GM19238 (cell line): Measurements from ENCODE around the gene ACOT11.

Experiments used
- DNase-seq: peaks from one replicate; pipeline ENCODE4 v3.0.0; 2011; ENCODE audit warnings: low spot score; ENCODE audit not compliant: insufficient read length

The ACOT11 gene

GRCh38 chr1:54645806-54646676 lies 98.0 kb downstream of the ACOT11 start:
- DNase-seq = no peak

- no peak for DNase-seq
These were observed 101.3 kb downstream of the ACOT11 start for GRCh38 chr1:54649130-54649898.

GRCh38 chr1:54649921-54650320 lies 101.9 kb downstream of the ACOT11 start:
- no peak for DNase-seq

GRCh38 chr1:54650417-54650816 lies 102.4 kb downstream of the ACOT11 start:
- DNase-seq = no peak

- DNase-seq = no peak
These were observed 103.6 kb downstream of the ACOT11 start for GRCh38 chr1:54651608-54652007.

GRCh38 chr1:54652168-54652567 lies 104.1 kb downstream of the ACOT11 start:
- no peak for DNase-seq

- DNase-seq = no peak
These were observed 105.0 kb downstream of the ACOT11 start for GRCh38 chr1:54653036-54653435.

- no peak for DNase-seq
These were observed 110.3 kb downstream of the ACOT11 start for GRCh38 chr1:54658164-54658913.
